Frontal cortex (tissue), 4 donors: ENCODE measurements around the gene JUN. TPM values are rescaled to one million over a fixed set of nuclear protein-coding genes. Genes with fewer than 3 reads are reported as not detected.

Experiments
- DNase-seq, 2 donors: peaks; one replicate each; pipeline ENCODE4 v3.0.0; 2012; ENCODE audit warnings: low spot score in 2 of 2
- FAIRE-seq: peaks from 2 replicates; lab custom pipeline; 2012; peaks lifted over from hg19 to GRCh38; lab: Jason Lieb, UNC
- total RNA-seq: library from RNA; depleted of rRNA; stranded (reverse); fragments of >200 nt; gene quantifications from one replicate; pipeline ENCODE4 v1.2.3, GENCODE V29; 2014
- donor health status: control.
- donor health status: control.
- donor health status: control.

JUN gene
- 51.8 TPM for total RNA-seq

DNA sequence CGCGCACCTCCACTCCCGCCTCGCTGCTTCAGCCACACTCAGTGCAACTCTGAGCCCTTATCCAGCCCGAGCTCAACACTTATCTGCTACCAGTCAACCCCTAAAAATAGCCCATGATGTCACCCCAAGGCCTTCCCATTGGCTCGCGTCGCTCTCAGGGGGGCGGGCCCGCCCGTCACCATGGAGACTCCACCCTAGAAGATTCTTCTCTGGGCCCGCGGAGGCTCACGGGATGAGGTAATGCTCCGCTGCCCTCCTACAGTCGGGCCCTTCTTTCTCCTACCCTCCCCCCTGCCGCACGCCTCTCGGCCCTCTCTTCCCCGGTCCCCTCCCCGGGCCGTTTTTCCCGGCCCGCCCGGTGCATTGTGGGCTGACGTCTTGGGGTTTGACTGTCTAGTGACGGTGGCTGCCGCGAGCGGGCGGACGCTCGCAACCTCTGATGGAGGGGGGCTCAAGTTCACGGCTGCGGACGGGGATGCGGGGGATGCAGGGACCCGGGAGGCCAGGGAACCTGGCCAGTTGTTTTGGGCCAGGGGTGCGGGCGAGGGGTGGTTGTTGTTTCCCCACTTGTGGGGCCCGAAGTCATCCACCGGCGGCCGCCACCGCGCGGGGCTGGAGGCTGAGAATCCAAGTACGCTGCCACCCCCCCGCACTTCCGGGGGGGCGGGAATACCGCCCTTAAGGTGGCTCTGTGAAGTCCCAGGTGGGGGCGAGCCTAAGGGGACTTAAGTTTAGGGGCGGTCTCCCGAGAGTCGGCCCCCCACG is at the start of gene JUN:
Gene JUN, minus strand, starts transcription at position 55 of the 765 bp plus-strand sequence. CDS start 977 bp downstream, outside the sequence.
- FAIRE-seq (peak; percentile 92), DNase-seq (peak; percentile 95 to 97)

DNA sequence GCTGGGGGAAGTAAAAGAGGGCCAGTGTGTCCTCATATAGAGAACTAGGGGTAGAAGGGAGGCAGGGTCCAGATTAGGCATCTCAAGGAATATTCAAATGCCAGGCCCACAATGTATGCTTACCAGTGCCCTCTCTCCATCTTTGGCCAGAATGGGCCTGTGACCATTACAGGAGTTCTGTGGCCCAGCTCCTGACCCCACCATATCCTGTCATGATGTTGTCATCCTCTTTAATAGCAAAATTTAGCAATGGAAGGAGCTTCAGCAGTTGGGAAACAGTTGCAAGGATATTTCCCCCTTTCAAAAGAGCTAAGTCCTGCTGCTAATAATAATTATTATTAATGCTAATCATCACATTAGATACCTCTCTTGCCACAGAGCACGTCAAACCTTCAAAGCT is 49.3 kb upstream of the JUN start:
- DNase-seq (no peak), FAIRE-seq (no peak)

DNA sequence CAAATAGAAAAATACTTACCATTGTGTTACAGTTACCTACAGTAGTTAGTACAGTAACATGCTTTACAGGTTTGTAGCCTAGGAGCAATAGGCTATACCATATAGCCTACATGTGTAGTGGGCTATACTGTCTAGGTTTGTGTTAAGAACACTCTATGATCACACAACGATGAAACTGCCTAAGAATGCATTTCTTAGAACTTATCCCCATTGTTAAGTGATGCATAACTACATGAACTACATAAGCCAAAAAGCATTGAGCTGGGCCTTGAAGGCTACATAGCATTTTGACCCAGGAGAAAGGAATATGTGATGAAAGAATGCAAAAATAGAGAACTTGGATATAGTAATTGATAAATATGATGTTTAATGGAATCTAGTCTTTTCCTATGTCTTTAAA is 46.4 kb upstream of the JUN start:
- DNase-seq (no peak), FAIRE-seq (no peak)

DNA sequence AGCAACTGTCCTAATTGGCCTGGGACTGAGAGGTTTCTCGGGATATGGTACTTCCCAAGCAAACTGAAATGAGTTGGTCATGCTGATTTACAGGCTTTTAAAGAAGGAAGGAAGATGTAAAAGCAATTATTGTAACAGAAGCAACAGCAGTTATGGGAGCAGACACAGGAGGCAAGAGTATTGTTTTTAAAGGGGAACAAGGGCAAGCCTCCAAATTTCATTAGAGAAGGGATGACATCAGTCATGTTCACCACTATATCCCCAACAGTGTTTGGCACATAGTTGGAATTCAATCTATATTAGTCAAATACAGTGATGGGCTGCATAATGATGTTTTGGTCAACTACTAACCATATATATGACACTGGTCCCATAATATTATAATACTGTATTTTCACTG is 46.0 kb upstream of the JUN start:
- DNase-seq, result no peak
- FAIRE-seq, result no peak

DNA sequence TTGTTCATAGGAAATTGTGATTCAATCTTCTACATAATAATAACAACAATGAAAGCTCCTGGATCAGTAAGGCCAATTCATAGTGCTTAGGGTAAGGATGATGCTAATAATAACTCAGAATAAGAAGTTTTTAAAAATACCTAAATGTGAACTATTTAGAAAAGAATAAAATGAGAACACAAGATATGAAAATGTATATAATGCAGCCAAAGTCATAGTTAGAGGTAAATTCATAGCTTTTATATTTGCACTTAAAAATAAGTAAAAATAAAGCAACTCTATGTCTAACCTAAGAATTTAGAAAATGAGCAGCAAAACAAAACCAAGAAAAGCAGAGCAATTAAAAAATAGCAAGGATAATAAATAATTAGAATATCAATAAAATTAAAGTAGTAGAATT is 43.5 kb upstream of the JUN start:
- FAIRE-seq, result peak; percentile 17

DNA sequence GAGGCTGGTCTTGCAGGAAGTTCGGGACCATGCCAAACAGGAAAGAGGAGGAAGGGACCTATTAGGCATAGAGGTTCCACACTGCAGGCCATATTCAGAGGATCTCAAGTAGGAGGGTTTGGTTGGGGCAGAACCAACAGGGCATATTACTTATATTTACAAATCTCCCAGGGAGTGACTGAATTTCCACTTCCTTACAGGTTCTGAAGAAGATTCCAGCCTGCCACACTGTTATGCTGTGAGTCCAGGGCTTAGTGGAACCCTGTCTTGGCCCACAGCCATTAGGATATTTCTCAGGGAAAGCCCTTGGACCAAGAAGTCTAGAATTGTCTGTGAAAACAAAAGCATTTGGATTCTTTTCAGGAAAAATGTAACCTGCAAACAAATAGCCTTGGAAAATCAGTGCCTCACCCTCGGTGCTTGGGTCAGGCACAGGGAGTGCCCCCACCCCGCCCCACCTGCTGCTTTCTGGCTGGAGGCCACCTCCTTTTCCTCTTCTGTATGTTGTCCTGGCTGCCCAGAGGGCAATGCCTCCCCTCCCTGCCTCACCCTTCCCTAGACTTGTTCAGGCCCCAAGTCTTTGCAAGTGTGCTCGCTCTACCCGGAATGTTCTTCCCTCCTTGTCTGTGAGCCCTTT is 41.0 kb upstream of the JUN start:
- DNase-seq (no peak), FAIRE-seq (no peak)

More for the DNA sequence above, 43.5 kb upstream of the JUN start:
- DNase-seq, result no peak

DNA sequence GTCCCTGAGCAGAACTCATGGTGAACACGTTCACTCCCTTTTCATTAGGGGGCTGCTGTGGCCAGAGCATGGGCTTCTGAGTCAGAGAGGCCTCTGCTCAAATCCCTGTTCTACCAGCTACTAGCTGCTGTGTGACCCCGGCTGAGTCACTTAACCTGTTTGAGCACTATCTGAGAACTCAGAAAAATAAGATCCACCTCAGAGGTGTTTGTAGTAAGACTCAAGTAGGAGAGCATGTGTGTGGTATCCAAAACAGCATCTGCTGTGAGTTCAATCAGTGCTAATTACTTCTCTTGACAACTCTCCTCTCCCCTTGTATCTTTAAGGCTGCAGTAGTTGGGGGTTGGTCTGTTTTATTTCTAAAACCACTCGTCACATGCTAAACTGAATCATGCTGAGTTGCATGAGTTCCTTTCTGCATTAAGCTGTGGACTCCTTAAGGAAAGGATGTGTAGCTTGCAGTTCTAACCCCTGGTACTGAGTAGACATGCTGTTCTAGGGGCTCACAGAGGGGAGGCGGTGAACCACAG is 39.7 kb upstream of the JUN start:
- FAIRE-seq (no peak), DNase-seq (no peak)

DNA sequence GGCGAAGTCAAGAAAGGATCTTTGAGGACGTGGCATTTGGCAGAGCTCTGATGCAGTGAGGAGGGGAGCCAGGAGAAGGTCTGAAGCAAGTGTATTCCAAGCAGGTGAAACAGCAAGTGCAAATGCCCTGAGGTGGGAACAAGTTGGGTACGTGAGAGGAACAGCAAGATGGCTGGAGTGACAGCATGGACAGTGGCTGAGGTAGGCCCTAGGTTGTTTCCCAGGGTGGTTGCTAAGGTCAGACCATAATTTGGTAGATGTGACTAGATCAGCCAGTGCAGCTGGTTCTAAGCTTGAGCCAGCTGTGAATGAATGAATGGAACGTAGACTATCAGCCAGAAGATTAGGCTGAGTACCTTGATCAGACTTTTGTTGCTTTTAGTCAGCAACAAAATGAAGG is 37.5 kb upstream of the JUN start:
- no peak for FAIRE-seq
- no peak for DNase-seq

DNA sequence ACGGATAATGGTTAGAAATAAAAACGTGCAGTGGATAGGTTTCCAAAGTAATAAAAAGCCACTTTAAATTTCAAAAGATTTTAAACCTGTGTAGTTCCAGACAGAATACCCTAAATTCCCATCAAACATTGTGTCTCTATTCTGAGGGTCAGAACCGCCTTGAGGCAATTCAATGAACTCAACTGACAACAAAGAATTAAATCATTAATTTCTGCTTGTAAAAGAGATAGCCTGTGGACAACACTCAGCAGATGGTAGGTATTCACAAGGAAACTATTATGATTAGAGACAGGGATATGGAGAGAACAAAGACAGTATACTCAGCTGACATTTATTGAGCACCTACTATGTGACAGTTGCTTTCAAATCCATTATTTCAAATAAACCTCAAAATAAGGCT is 35.1 kb upstream of the JUN start:
- no peak for FAIRE-seq

DNA sequence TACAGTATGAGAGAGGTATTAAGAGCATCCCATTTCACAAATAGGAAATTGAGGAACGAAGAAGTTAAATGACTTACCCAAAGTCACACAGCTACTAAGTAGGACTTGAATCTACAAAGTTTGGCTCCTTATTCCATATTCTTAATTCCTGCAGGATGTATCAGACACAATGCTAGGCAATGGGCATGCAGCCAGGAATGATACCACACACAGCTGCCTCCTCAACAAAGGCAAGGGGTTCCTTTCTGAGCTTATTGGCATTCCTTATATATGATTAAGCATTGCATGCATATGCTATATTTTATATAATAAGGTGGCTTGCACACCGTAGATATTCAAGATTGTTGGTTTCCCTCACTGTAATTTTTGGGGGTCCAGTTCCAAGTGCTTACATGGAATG is 34.2 kb upstream of the JUN start:
- FAIRE-seq (no peak), DNase-seq (no peak)

More for the DNA sequence above, 35.1 kb upstream of the JUN start:
- no peak for DNase-seq

DNA sequence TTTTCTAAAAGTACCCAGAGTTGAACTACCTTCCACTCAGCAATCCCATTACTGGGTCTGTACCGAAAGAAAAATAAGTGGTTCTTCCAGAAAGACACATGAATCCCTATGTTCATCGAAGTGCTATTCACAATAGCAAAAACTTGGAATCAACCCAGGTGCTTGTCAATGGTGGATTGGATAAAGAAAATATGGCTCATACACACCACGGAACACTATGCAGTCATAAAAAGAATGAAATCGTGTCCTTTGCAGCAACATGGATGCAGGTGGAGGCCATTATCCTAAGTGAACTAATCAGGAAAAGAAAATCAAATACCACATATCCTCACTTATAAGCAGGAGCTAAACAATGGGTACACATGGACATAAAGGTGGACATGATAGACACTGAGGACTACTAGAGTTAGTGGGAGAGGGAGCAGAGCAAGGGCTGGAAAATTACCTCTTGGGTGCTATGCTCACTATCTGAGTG is 32.9 kb upstream of the JUN start:
- DNase-seq (no peak), FAIRE-seq (no peak)

DNA sequence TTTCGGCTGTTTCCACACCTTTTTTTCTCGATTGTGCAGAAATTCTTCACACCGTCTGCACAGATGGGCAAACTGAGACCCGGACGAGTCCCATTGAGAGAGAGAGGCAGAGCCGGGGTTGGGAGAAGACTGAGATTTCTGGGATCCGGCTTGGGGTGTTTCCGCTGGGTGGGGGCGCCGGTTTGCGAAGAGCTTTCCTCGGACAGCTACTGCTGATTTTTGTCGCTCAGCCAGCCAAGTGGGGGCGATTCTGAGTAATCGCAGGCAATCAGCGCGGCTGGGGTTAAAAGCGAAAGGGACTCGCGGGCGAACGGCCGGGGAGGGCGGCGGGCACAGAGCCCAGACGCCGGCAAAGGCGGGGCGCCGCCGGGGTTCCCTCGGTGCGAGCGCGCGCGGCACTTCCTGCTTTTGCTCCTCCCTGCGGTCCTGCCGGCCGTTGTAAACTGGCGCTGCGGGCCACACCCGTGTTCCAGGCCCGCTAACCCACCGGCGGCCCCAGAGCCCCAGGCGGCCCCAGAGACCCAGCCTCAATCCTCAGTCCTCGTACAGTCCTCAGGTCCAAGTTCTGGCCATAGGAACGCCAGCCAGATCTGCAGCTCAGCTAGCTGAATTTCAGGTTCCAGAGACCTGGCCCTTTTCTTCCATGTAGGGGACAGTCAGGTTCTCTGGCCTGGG is 32.4 kb upstream of the JUN start:
- DNase-seq, result peak; percentile 88 to 89
- no peak for FAIRE-seq

DNA sequence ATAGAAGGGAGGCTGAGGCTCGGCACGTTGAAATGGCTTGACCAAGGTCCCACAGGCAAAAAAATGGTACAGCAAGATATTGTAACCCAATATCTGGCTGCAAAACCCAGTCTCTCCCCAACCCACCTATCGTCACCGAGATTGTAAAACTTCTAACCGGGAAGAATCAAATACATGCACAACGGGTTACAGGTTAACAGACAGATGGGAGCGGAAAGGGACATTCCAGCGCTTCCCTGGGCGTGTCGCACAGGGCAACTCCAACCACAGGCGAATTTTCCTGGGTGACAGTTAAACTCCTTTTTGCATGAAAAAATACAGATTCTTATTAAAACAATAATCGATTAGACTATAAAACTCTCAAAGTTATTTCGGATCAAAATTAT is 31.8 kb upstream of the JUN start:
- DNase-seq (peak in 1 of 2 donors; percentile 17), FAIRE-seq (no peak)

DNA sequence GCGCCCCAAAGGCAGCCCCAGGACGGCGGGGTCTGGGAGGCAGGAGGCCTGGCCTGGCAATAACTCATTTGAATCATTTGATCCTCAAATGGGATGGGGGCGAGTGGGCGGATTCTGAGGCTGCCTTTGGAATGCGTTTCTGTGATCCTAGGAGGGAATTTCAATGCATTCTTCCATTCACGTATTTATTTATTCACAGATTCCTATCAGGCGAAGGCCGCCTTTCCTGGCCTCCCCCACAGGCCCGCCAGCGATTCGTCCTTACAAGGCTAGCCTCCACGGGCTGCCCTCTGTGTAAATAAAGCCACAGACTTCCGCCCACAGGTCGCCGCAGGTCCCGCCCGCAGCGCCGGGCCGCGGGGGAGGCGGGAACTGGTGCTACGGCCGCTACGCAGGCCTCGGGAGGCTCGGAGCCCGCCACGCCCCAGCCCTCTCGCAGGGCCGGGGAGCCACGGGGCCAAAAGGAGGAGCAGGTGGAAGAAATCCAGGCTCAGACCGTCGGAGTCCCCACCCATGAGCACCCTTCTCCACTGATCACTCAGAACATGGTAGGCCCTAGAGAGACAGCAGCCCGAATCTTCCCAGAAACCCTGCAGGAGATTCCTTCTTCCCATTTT is 31.3 kb upstream of the JUN start:
- DNase-seq, result peak; percentile 51 to 59
- no peak for FAIRE-seq

DNA sequence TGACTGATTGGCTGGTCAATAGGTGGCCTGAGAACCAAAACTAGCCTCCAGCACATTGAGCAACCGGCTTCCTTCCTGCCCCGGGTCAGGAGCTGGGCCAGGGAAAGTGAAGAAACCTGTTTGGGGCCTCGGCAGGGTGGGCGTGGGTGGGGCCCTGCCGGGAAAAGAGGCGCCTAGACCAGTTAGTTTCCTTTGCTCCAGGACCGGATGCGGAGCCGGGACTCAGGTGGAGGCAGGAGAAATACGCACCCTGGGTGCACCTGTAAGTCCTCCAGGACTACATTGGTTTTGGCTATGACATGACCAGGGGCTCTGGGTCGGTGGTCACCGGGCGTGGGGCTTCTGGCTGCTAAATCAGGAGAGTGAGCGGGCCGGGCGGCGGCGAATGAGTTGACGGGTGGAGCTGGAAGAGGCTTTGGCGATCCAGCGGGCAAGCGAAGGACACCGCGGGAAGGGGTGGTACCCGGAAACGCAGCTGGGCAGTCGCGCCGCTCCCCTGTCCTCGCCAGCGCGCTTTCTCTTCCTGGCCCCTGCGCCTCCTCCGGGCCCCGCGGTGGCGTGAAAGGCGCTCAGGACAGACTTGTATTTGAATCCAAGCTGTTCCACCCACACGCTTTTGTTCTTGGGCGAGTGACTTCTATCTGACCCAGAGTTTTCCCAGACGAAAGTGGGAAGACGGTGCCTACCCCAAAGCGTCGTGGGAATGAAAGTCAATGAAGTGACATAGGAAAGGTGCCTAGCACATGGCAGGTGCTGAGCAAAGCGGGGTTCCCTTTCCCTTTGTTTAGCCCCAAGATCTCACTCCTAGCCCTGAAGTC is 30.6 kb upstream of the JUN start:
- DNase-seq (peak in 1 of 2 donors; percentile 14), FAIRE-seq (no peak)

DNA sequence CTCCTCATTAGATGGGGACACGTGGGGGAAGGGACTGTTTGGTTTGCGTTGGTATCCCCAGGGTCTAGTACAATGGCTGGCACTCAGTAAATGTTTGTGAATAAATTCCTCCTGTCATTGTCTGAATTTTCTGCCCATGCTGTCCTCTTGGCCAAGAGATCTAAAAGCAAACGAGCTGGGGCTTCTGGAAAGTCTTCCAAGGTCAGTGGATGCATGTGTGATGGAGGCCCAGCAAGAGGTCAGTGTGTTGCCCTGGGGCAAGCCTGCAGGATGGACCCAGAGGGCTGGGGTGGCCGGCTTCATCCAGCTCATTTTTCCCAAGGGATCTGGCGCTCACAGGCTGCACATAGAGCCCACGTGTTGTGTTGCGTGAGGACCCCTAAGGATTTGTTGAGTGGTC is 30.0 kb upstream of the JUN start:
- FAIRE-seq (no peak), DNase-seq (no peak)

DNA sequence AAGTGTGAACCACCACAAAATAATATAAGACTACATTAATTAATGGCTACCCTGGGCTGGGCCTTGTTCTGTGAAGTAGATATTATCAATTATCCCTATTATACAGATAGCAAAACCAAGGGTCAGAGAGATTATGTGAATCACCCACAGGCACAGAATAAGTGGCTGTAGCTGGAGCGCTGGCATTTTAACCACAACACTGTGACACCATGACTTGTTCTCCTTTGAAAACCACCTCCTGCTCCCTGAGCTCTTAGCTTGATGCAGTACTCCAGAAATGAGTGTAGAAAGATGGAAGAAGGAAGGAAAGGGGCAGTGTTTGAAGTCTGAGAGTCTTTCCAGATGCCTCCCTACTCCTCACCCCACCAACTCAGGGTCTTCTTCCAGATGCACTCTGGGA is 29.5 kb upstream of the JUN start:
- no peak for DNase-seq
- FAIRE-seq, result no peak

DNA sequence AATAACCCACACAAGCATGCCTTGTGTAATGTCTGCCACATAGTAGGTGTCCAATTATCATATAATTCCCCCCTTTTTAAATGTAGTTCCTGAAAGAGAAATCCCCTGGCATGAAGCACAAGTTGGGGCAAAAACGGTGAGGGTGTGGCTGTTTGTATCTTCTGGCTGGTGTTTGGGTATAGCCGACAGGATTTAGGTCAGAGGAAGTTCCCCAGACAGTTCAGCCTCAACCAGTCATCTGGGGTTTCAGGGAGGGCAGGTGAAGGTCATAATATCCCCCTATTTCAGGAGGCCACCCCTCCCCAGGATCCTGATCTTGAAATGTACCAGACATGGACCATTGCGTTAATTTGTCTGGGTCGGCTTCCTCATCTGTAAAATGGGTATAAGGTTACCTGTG is 29.1 kb upstream of the JUN start:
- no peak for FAIRE-seq
- DNase-seq, result no peak

DNA sequence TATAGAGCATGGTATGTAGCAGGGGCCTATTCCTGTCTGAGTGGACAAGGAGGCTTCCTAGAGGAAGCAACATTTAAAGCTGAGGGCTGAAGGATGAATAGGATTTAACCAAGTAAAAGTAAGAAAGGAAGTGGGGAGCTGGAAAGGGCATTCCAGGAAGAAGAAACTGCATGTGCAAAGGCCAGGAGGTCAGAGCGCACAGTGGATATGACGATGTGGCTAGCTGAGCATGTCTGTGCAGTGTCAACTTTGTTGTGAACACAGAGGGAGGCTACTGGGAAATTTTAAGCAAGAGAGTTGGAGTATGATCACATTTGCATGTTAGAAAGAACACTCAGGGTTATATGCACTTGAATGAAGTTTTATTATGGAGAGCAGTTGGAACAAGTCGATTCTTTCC is 28.6 kb upstream of the JUN start:
- no peak for DNase-seq
- no peak for FAIRE-seq

DNA sequence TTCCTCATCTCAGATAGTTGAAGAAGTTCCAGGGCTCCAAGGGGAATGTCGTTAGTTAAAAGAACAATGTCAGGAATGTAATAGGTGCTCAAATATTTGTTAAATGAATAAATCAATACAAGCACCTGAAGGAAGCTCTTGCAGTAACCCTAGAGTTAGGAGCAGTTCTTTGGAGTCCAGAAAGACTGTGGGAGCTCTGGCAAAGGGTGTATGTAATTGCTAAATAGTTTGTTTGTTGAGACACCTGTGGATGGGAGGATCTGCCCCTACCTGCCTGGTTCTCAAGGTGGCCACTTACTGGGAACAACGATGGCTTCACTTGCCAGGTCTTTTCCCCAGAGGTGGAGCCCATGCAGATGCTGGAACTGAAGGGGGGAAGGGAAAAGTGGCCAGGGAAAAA is 27.5 kb upstream of the JUN start:
- FAIRE-seq (no peak), DNase-seq (no peak)
